Tibial nerve (tissue), 4 donors: ENCODE data around the gene SOX18. TPM values are rescaled to one million over a fixed set of nuclear protein-coding genes. Genes with fewer than 3 reads are reported as not detected.

ENCODE experiments used
- DNase-seq, 2 donors: peaks; one replicate each; pipeline ENCODE4 v3.0.0-alpha.2; 2019; ENCODE audit warnings: low spot score in 2 of 2
- H3K27ac ChIP-seq, 4 donors: fragments of 200-600 bp; sonication (generic) in 3 of 4; one replicate each; pipeline ENCODE4 v1.5.1; 2017 to 2019; ENCODE audit warnings: mild to moderate bottlenecking in 1 of 4
- H3K27me3 ChIP-seq, 2 donors: fragments of 200-600 bp; sonication (generic) in 1 of 2; one replicate each; pipeline versions ENCODE4 v1.5.1 to v1.6.0; 2017 to 2019
- H3K36me3 ChIP-seq, 3 donors: fragments of 200-600 bp; sonication (generic); one replicate each; pipeline ENCODE4 v1.5.1; 2018 to 2019
- H3K4me1 ChIP-seq, 4 donors: fragments of 200-600 bp; sonication (generic) in 3 of 4; one replicate each; pipeline ENCODE4 v1.5.1; 2017 to 2019
- H3K4me3 ChIP-seq, 4 donors: fragments of 200-600 bp; sonication (generic) in 3 of 4; one replicate each; pipeline ENCODE4 v1.5.1; 2017 to 2019; ENCODE audit warnings: mild to moderate bottlenecking in 1 of 4, moderate library complexity in 1 of 4
- H3K9me3 ChIP-seq, 4 donors: fragments of 200-600 bp; sonication (generic) in 3 of 4; one replicate each; pipeline ENCODE4 v1.5.1; 2017 to 2019
- CTCF ChIP-seq, 5 experiments: fragments of 200-600 bp in 3 of 5; fragments of 450-650 bp in 2 of 5; sonication (generic) in 3 of 5; IDR thresholded peaks; one replicate each; pipeline ENCODE4 v1.5.1; 2016 to 2019; ENCODE audit warnings: antibody characterized with exemption in 5 of 5, mild to moderate bottlenecking in 3 of 5, moderate library complexity in 2 of 5
- EP300 ChIP-seq, 2 donors: sonication (generic); formaldehyde crosslinking; IDR thresholded peaks; one replicate each; pipeline ENCODE4 v1.6.1; 2017; ENCODE audit warnings: antibody characterized with exemption in 2 of 2, mild to moderate bottlenecking in 1 of 2
- POLR2A ChIP-seq, 2 donors: fragments of 450-650 bp; IDR thresholded peaks; one replicate each; pipeline ENCODE4 v1.6.1; 2017; ENCODE audit warnings: antibody characterized with exemption in 2 of 2, mild to moderate bottlenecking in 2 of 2, moderate library complexity in 2 of 2
- WGBS, 2 donors: methylation state at CpG; one replicate each; pipeline ENCODE4 v1.1.5; 2018; 5-methylcytosine and 5-hydroxymethylcytosine counted together
- total RNA-seq, 4 donors: library from RNA; depleted of rRNA; stranded (reverse); fragments of >200 nt; gene quantifications; one replicate each; pipeline ENCODE4 v1.1.0, GENCODE V29; 2016

The SOX18 gene
- total RNA-seq, 4 donors from 2014 or later, result 4.6 to 44.6 (median 21.4) TPM

DNA sequence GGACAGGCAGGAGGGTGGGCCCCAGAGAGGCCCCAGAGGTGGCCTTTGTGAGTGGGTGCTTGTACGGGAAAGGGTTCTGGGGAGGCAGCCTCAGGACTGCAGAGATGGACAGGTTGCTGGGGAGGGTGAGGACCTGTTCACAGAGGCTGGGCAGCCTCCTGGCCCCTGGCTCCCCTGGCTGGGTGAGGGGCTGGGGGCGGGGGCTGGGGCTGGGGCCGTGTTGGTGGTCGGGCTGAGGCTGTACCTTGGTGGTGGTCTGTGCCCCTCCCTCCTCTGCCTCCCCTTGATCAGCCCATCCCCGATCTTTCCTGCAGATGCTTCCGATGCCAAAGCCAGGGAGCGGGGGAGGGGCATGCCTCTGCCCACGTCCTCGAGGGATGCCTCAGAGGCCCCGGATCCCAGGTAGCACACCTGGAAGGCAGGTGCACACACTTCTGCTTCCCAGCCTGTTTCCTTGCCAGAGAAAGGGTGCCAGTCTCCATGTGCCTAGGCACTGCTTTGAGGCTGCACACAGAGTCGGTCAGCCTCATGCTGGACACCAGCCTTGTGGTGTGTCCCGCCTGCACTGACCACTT is 18.4 kb upstream of the SOX18 start:
- TF ChIP-seq POLR2A (IDR thresholded peaks at IDR 0.05), result no peak
- TF ChIP-seq CTCF (IDR thresholded peaks at IDR 0.05), result no peak
- TF ChIP-seq EP300 (IDR thresholded peaks at IDR 0.05), result no peak
- WGBS, 2 donors, result 67 to 86% methylated on average over 3 to 8 of the region's 12 CpGs
- Histone ChIP-seq H3K27ac (no peak overlapping the region), H3K27me3 (no peaks in the 10 kb centered on the region), H3K4me3 (no peak overlapping the region), H3K4me1 (peaks cover 0 to 33% (median 17%) of the 10 kb centered on the region in 4 donors), H3K9me3 (no peaks in the 10 kb centered on the region), H3K36me3 (peaks cover 0 to 57% (median 0%) of the 10 kb centered on the region in 3 donors)
- DNase-seq, result no peak

DNA sequence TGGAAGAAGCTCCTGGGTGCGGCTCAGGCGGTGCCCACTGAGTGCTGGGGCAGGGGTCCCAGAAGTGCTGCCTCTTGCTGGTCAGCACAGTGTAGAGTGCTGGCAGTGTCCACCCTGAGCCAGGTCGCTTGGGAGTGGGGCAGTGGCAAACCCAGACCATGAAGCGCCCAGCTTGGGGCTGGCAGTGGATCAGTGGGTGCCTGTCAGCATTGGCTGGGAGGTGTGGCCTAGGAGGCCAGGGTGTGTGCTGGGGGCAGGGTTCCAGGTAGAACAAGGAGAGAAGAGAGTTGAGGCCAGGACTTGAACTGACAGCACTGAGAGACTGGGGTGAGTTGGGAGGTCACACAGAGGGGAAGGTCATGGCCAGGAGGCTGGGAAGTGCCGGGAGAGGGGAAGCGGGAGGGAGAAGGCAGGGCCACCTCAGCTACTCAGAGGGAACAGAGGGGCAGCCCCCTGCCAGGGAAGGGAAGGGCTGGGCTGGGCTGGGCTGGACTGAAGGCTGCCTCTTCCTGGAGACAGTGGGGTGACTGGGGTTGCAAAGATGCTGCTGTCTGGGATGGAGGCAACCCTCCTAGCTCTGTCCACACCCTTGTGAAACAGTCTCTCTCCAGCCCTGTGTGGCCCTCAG is 17.7 kb upstream of the SOX18 start:
- Histone ChIP-seq H3K27me3 (no peaks in the 10 kb centered on the region), H3K27ac (no peak overlapping the region), H3K4me1 (peaks cover 0 to 39% (median 20%) of the 10 kb centered on the region in 4 donors), H3K9me3 (no peaks in the 10 kb centered on the region), H3K36me3 (peaks cover 0 to 50% (median 0%) of the 10 kb centered on the region in 3 donors), H3K4me3 (no peak overlapping the region)
- WGBS, 2 donors, result 65 to 66% methylated on average over 4 to 6 of the region's 6 CpGs
- DNase-seq, result no peak
- TF ChIP-seq POLR2A (IDR thresholded peaks at IDR 0.05) (no peak), CTCF (IDR thresholded peaks at IDR 0.05) (no peak), EP300 (IDR thresholded peaks at IDR 0.05) (no peak)

DNA sequence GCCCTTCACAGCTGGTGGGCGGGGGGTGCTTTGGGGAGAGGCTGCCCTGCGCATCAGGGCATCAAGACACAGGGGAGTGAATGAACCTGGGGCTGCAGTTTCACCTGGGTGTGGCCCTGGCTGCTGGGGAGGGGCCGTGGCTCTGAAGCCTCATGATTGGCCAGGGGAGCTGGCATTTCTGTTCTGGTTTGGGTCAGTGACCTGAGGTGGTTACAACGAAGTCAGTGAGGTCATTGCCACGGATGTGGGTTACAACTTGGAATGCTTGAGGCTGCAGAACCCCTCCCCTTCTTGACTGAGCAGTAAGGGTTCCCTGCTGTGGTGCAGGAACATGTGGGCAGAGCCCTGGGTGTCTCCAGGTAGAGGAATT is 16.5 kb upstream of the SOX18 start:
- Histone ChIP-seq H3K4me3 (no peak overlapping the region), H3K9me3 (no peaks in the 10 kb centered on the region), H3K27ac (no peak overlapping the region), H3K36me3 (peaks cover 0 to 39% (median 0%) of the 10 kb centered on the region in 3 donors), H3K27me3 (no peaks in the 10 kb centered on the region), H3K4me1 (peaks cover 0 to 40% (median 20%) of the 10 kb centered on the region in 4 donors)
- no peak for DNase-seq
- WGBS, 2 donors, result 45 to 49% methylated on average over 5 of the region's 5 CpGs
- TF ChIP-seq POLR2A (IDR thresholded peaks at IDR 0.05) (no peak), EP300 (IDR thresholded peaks at IDR 0.05) (no peak)

- no peaks in the 10 kb centered on the region for H3K9me3 ChIP-seq
- DNase-seq, result no peak
- WGBS, 2 donors, result 52 to 56% methylated on average over 26 of the region's 27 CpGs
- no peak for TF ChIP-seq EP300 (IDR thresholded peaks at IDR 0.05)
- no peak for TF ChIP-seq POLR2A (IDR thresholded peaks at IDR 0.05)
- no peak for TF ChIP-seq CTCF (IDR thresholded peaks at IDR 0.05)
- no peak overlapping the region for H3K27ac ChIP-seq
- H3K36me3 ChIP-seq, result peaks cover 0 to 33% (median 0%) of the 10 kb centered on the region in 3 donors
- H3K4me3 ChIP-seq, result no peak overlapping the region
- peaks cover 0 to 40% (median 20%) of the 10 kb centered on the region in 4 donors for H3K4me1 ChIP-seq
- H3K27me3 ChIP-seq, result no peaks in the 10 kb centered on the region
Measured at GRCh38 chr20:64065062-64065973, 15.9 kb upstream of the SOX18 start.

- Histone ChIP-seq H3K9me3 (no peaks in the 10 kb centered on the region), H3K36me3 (peaks cover 0 to 23% (median 0%) of the 10 kb centered on the region in 3 donors), H3K4me1 (peaks cover 0 to 40% (median 20%) of the 10 kb centered on the region in 4 donors), H3K27ac (peak overlapping the region; percentile 78 to 92 (median 82)), H3K4me3 (peak overlapping the region; percentile 64 to 97 (median 80)), H3K27me3 (no peaks in the 10 kb centered on the region)
- DNase-seq, result no peak
- WGBS, 2 donors, result 12 to 20% methylated on average over 10 of the region's 12 CpGs
- TF ChIP-seq EP300 (IDR thresholded peaks at IDR 0.05), result no peak
- TF ChIP-seq CTCF (IDR thresholded peaks at IDR 0.05), result no peak
Measured at GRCh38 chr20:64064145-64064698, 14.8 kb upstream of the SOX18 start.
